Endothelial cell of umbilical vein (primary cell): ENCODE data around the gene MDFIC. TPM values are rescaled to one million over a fixed set of nuclear protein-coding genes. Genes with fewer than 3 reads are reported as not detected.

Experiments used
- BruUV-seq: library from RNA; stranded (reverse); fragments of 400-500 nt; replicated peaks from 2 replicates; lab custom pipeline; 2021; lab: Mats Ljungman, UMichigan
- CTCF ChIA-PET: fragments of 300-600, 350-600 bp; sonication (Branson Sonifier 250); formaldehyde crosslinking; loops from one replicate; lab custom pipeline; 2021; ENCODE audit warnings: antibody characterized with exemption, inconsistent platforms; lab: Charles Lee
- POLR2A ChIA-PET: fragments of 300-600, 350-600 bp; sonication (Branson Sonifier 250); formaldehyde crosslinking; loops from one replicate; lab custom pipeline; 2021; ENCODE audit warnings: antibody characterized with exemption, inconsistent platforms; lab: Charles Lee
- DNase-seq: peaks from one replicate; pipeline ENCODE4 v3.0.0-alpha.2; 2011; ENCODE audit warnings: low read depth, low spot score
- FAIRE-seq: peaks from 2 replicates; lab custom pipeline; 2011; peaks lifted over from hg19 to GRCh38; lab: Jason Lieb, UNC
- H2AFZ ChIP-seq: 2 replicates; pipeline ENCODE4 v1.6.0; 2012; ENCODE audit warnings: low read depth, low read length, control low read depth, inconsistent platforms
- H3K27ac ChIP-seq: 2 replicates; pipeline ENCODE4 v1.5.1; 2011; ENCODE audit warnings: low read depth, mild to moderate bottlenecking, control low read depth, low read length, moderate library complexity; ENCODE audit not compliant: insufficient read depth
- H3K27me3 ChIP-seq, 2 experiments: 2 replicates each; pipeline versions ENCODE4 v1.6.0 to v1.6.1; 2011; ENCODE audit warnings: low read length in 2 of 2, mixed read lengths in 1 of 2; ENCODE audit not compliant: control insufficient read depth in 2 of 2, insufficient read depth in 2 of 2
- H3K36me3 ChIP-seq, 2 experiments: 2 replicates in 1 of 2; 3 replicates in 1 of 2; pipeline ENCODE4 v1.5.1; 2011; ENCODE audit warnings: low read length in 2 of 2, mild to moderate bottlenecking in 1 of 2, moderate library complexity in 1 of 2; ENCODE audit not compliant: control insufficient read depth in 2 of 2, insufficient read depth in 2 of 2; ENCODE audit errors: extremely low read depth in 1 of 2
- H3K4me1 ChIP-seq: 3 replicates; pipeline ENCODE4 v1.5.1; 2011; ENCODE audit warnings: mild to moderate bottlenecking, low read length; ENCODE audit not compliant: control insufficient read depth, insufficient read depth; ENCODE audit errors: extremely low read depth
- H3K4me2 ChIP-seq: 2 replicates; pipeline ENCODE4 v1.6.1; 2011; ENCODE audit warnings: low read length, control low read depth, mixed read lengths; ENCODE audit not compliant: insufficient read depth
- H3K4me3 ChIP-seq, 3 experiments: fragments of 200-600 bp in 1 of 3; sonication (generic), shearing (Covaris generic) in 1 of 3; replicated peaks in 1 of 3; 2 replicates each; pipeline ENCODE4 v1.5.1; 2011 to 2016; ENCODE audit warnings: control low read depth in 3 of 3, low read length in 3 of 3, mild to moderate bottlenecking in 2 of 3, inconsistent platforms in 1 of 3, low read depth in 1 of 3, moderate library complexity in 1 of 3; ENCODE audit not compliant: insufficient read depth in 1 of 3
- H3K79me2 ChIP-seq: 2 replicates; pipeline ENCODE4 v1.6.0; 2012; ENCODE audit warnings: low read length, inconsistent platforms; ENCODE audit not compliant: control insufficient read depth, insufficient read depth
- H3K9ac ChIP-seq: replicated peaks from 2 replicates; pipeline ENCODE3; 2011; ENCODE audit warnings: low read length, control low read depth; ENCODE audit not compliant: insufficient read depth; ENCODE audit errors: extremely low read depth
- H3K9me1 ChIP-seq: replicated peaks from 3 replicates; pipeline ENCODE4 v1.6.0; 2011; ENCODE audit warnings: mild to moderate bottlenecking, low read length; ENCODE audit not compliant: control insufficient read depth, insufficient read depth; ENCODE audit errors: extremely low read depth
- H3K9me3 ChIP-seq: replicated peaks from 2 replicates; pipeline ENCODE4 v1.5.1; 2012; ENCODE audit warnings: low read length, inconsistent platforms; ENCODE audit not compliant: control insufficient read depth, insufficient read depth
- H4K20me1 ChIP-seq: replicated peaks from 2 replicates; pipeline ENCODE3; 2011; ENCODE audit warnings: mild to moderate bottlenecking, low read length; ENCODE audit not compliant: control insufficient read depth, insufficient read depth; ENCODE audit errors: extremely low read depth
- EZH2 ChIP-seq: IDR thresholded peaks from 2 replicates; pipeline ENCODE4 v1.6.1; 2012; ENCODE audit warnings: borderline replicate concordance, low read depth, mild to moderate bottlenecking, moderate library complexity, low read length, inconsistent platforms; ENCODE audit not compliant: severe bottlenecking
- FOS ChIP-seq: IDR thresholded peaks from 2 replicates; pipeline ENCODE4 v1.6.1; 2011; ENCODE audit warnings: mild to moderate bottlenecking, low read length, moderate library complexity, borderline replicate concordance; ENCODE audit not compliant: insufficient read depth
- GATA2 ChIP-seq: IDR thresholded peaks from 2 replicates; pipeline ENCODE4 v1.7.0; 2011; ENCODE audit warnings: low read depth, mild to moderate bottlenecking, moderate library complexity, mixed read lengths, low read length; ENCODE audit not compliant: insufficient read length, insufficient read depth
- JUN ChIP-seq: IDR thresholded peaks from 2 replicates; pipeline ENCODE4 v1.6.1; 2011; ENCODE audit warnings: borderline replicate concordance, low read depth; ENCODE audit not compliant: insufficient read length, insufficient read depth
- MYC ChIP-seq: IDR thresholded peaks from one replicate; pipeline ENCODE4 v1.6.1; 2011; ENCODE audit warnings: mild to moderate bottlenecking, low read depth, low read length
- POLR2A ChIP-seq: IDR thresholded peaks from 2 replicates; pipeline ENCODE4 v1.6.1; 2012; ENCODE audit warnings: low read depth, mild to moderate bottlenecking, control low read depth, low read length
- POLR2AphosphoS5 ChIP-seq: IDR thresholded peaks from 2 replicates; pipeline ENCODE4 v1.6.1; 2012; ENCODE audit warnings: low read depth, mild to moderate bottlenecking, control low read depth, low read length, moderate library complexity; ENCODE audit not compliant: insufficient read depth
- dilution Hi-C: fragments of 300-500 bp; cut with MboI; formaldehyde crosslinking; loops from one replicate; pipeline ENCODE4 v1.15.0; 2019; ENCODE audit warnings: low sequenced_read_pairs; ENCODE audit not compliant: extremely low pct_ligation_motif_present
- intact Hi-C: fragments of 100-400 bp; cut with micrococcal nuclease; formaldehyde crosslinking; loops from one replicate; pipeline ENCODE4 v1.10.0; 2022
- polyA plus RNA-seq, 4 experiments: library from polyadenylated mRNA; depleted of rRNA in 3 of 4; stranded (reverse) in 3 of 4; unstranded in 1 of 4; fragments of >200 nt; gene quantifications; 2 replicates each; pipeline versions ENCODE4 v1.2.1 to v1.2.3, GENCODE V29; 2011 to 2012; ENCODE audit warnings: missing spikeins in 1 of 4
- total RNA-seq: library from RNA; stranded (reverse); gene quantifications from 2 replicates; pipeline ENCODE4 v1.2.3, GENCODE V29; 2021
- TF ChIP-seq, protein P1 (sequence below): IDR thresholded peaks from 2 replicates; pipeline ENCODE4 v1.6.1; 2011; ENCODE audit not compliant: insufficient read depth, insufficient read length
- TF ChIP-seq, protein P2 (sequence below), 2 donors: IDR thresholded peaks; 1 replicate in 1 of 2; 2 replicates in 1 of 2; pipeline ENCODE4 v1.5.1; 2011; ENCODE audit warnings: low read length in 2 of 2, mild to moderate bottlenecking in 2 of 2, moderate library complexity in 2 of 2, control low read depth in 1 of 2, inconsistent platforms in 1 of 2, low read depth in 1 of 2; ENCODE audit not compliant: insufficient read depth in 1 of 2; ENCODE audit errors: extremely low read depth in 1 of 2

Gene MDFIC
- total and polyA plus RNA-seq, 2 donors (not counting 3 experiments of a cell fraction or from before 2014, with no cell fraction given): 6.5 to 14.2 TPM

DNA sequence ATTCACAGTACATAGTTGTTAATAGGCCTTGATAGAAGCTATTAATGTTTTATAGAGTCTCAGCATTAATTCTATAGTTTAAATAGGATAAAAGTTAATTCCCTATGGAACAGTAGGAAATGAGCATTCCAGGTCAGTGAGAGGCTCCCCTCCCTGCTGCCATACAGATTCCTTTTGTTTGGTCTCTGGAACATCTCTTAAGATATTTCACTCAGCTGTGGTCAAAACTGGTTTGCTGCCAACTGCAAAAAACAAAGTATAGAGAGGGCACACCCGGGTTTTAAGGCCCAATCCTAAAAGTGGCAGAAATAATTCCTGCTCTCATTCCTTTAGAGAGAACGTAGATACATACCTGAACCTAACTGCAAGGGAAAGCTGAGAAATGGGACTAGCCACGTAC lies 51.3 kb downstream of the MDFIC start:
- no peaks in the 10 kb centered on the region for H3K79me2 ChIP-seq
- POLR2A ChIA-PET: no interaction called here
- no peaks in the 10 kb centered on the region for H3K9me1 ChIP-seq

More for the DNA sequence above, 51.3 kb downstream of the MDFIC start:
- Histone ChIP-seq H3K4me1 (no peaks in the 10 kb centered on the region), H3K9me3 (no peaks in the 10 kb centered on the region), H4K20me1 (no peaks in the 10 kb centered on the region), H3K27ac (no peak overlapping the region), H2AFZ (no peak overlapping the region), H3K27me3 (no peaks in the 10 kb centered on the region), H3K9ac (no peak overlapping the region), H3K36me3 (no peaks in the 10 kb centered on the region), H3K4me3 (no peak overlapping the region), H3K4me2 (no peak overlapping the region)
- TF ChIP-seq, protein P1, sequence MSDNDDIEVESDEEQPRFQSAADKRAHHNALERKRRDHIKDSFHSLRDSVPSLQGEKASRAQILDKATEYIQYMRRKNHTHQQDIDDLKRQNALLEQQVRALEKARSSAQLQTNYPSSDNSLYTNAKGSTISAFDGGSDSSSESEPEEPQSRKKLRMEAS: no peak
- TF ChIP-seq POLR2AphosphoS5: no peak
- no peak for TF ChIP-seq FOS
- no peak for TF ChIP-seq POLR2A
- TF ChIP-seq GATA2: no peak
- TF ChIP-seq, protein P2, sequence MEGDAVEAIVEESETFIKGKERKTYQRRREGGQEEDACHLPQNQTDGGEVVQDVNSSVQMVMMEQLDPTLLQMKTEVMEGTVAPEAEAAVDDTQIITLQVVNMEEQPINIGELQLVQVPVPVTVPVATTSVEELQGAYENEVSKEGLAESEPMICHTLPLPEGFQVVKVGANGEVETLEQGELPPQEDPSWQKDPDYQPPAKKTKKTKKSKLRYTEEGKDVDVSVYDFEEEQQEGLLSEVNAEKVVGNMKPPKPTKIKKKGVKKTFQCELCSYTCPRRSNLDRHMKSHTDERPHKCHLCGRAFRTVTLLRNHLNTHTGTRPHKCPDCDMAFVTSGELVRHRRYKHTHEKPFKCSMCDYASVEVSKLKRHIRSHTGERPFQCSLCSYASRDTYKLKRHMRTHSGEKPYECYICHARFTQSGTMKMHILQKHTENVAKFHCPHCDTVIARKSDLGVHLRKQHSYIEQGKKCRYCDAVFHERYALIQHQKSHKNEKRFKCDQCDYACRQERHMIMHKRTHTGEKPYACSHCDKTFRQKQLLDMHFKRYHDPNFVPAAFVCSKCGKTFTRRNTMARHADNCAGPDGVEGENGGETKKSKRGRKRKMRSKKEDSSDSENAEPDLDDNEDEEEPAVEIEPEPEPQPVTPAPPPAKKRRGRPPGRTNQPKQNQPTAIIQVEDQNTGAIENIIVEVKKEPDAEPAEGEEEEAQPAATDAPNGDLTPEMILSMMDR (IDR thresholded peaks at IDR 0.05; ENCODE audit: extremely low read depth in 1 of 2, insufficient read depth in 1 of 2, low read depth in 1 of 2, low read length in 2 of 2): no peak
- TF ChIP-seq MYC: no peak
- TF ChIP-seq EZH2: no peak
- TF ChIP-seq JUN: no peak
- DNase-seq (no peak), FAIRE-seq (no peak)
- no TSS peak for BruUV-seq
- dilution Hi-C loops: no loop called here
- CTCF ChIA-PET: no interaction called here
- intact Hi-C loops: no loop called here
